Neuronal stem cell (in vitro differentiated cells): Measurements from ENCODE around the gene NSRP1.

Source experiments
- DNase-seq: peaks from one replicate; pipeline ENCODE4 v3.0.0-alpha.2; 2013; ENCODE audit warnings: low spot score
- H2AFZ ChIP-seq: one replicate; pipeline ENCODE4 v1.6.1; 2013; ENCODE audit warnings: mild to moderate bottlenecking, low read length, inconsistent platforms
- H2AK5ac ChIP-seq: 2 replicates; pipeline ENCODE4 v1.6.1; 2013; ENCODE audit warnings: low read depth, mild to moderate bottlenecking, inconsistent platforms, low read length, moderate library complexity, mixed read lengths
- H2BK120ac ChIP-seq: 2 replicates; pipeline ENCODE4 v1.6.1; 2013; ENCODE audit warnings: low read depth, mild to moderate bottlenecking, inconsistent platforms, low read length, moderate library complexity, mixed read lengths
- H2BK12ac ChIP-seq: one replicate; pipeline ENCODE4 v1.6.1; 2013; ENCODE audit warnings: low read length, inconsistent platforms
- H2BK15ac ChIP-seq: 2 replicates; pipeline ENCODE4 v1.6.1; 2013; ENCODE audit warnings: mild to moderate bottlenecking, low read length, inconsistent platforms, mixed read lengths
- H2BK5ac ChIP-seq: one replicate; pipeline ENCODE4 v1.6.1; 2013; ENCODE audit warnings: inconsistent platforms, mild to moderate bottlenecking, low read length, moderate library complexity
- H3K14ac ChIP-seq: one replicate; pipeline ENCODE4 v1.6.1; 2013; ENCODE audit warnings: low read length, inconsistent platforms
- H3K18ac ChIP-seq: 2 replicates; pipeline ENCODE4 v1.6.1; 2013; ENCODE audit warnings: low read length, inconsistent platforms
- H3K23ac ChIP-seq: 2 replicates; pipeline ENCODE4 v1.6.1; 2013; ENCODE audit warnings: low read depth, mild to moderate bottlenecking, mixed read lengths, low read length, inconsistent platforms; ENCODE audit not compliant: poor library complexity
- H3K27ac ChIP-seq: replicated peaks from 3 replicates; pipeline ENCODE4 v1.5.1; 2013; ENCODE audit warnings: low read length, inconsistent platforms
- H3K27me3 ChIP-seq, 3 experiments: 2 replicates each; pipeline ENCODE4 v1.6.1; 2013; ENCODE audit warnings: low read length in 3 of 3, mild to moderate bottlenecking in 2 of 3, inconsistent platforms in 1 of 3, low read depth in 1 of 3, mixed read lengths in 1 of 3, moderate library complexity in 1 of 3; ENCODE audit not compliant: control insufficient read depth in 3 of 3, insufficient read depth in 3 of 3
- H3K36me3 ChIP-seq, 2 donors: replicated peaks in 1 of 2; 2 replicates each; pipeline ENCODE4 v1.6.1; 2013; ENCODE audit warnings: low read length in 2 of 2; ENCODE audit not compliant: control insufficient read depth in 2 of 2, insufficient read depth in 2 of 2
- H3K4ac ChIP-seq: 2 replicates; pipeline ENCODE4 v1.6.1; 2013; ENCODE audit warnings: inconsistent platforms, mild to moderate bottlenecking, low read length, moderate library complexity
- H3K4me1 ChIP-seq, 2 donors: 1 replicate in 1 of 2; 2 replicates in 1 of 2; pipeline ENCODE4 v1.6.1; 2013; ENCODE audit warnings: low read length in 2 of 2, low read depth in 1 of 2; ENCODE audit not compliant: control insufficient read depth in 2 of 2, insufficient read depth in 1 of 2
- H3K4me2 ChIP-seq: one replicate; pipeline ENCODE4 v1.6.1; 2013; ENCODE audit warnings: mild to moderate bottlenecking, low read length, inconsistent platforms; ENCODE audit not compliant: insufficient read depth, poor library complexity, severe bottlenecking
- H3K4me3 ChIP-seq, 2 donors: 2 replicates each; pipeline ENCODE4 v1.5.1; 2013; ENCODE audit warnings: low read length in 2 of 2, mild to moderate bottlenecking in 2 of 2, inconsistent platforms in 1 of 2, moderate library complexity in 1 of 2
- H3K79me1 ChIP-seq: one replicate; pipeline ENCODE4 v1.6.1; 2013; ENCODE audit warnings: low read depth, mild to moderate bottlenecking, inconsistent platforms, low read length, moderate library complexity
- H3K9ac ChIP-seq: one replicate; pipeline ENCODE4 v1.6.1; 2013; ENCODE audit warnings: mild to moderate bottlenecking, low read depth, low read length, inconsistent platforms; ENCODE audit not compliant: poor library complexity
- H3K9me3 ChIP-seq, 2 donors: replicated peaks in 1 of 2; 2 replicates each; pipeline versions ENCODE3 to v1.6.1; 2013; ENCODE audit warnings: low read length in 2 of 2, mild to moderate bottlenecking in 2 of 2, inconsistent platforms in 1 of 2, low read depth in 1 of 2, mixed read lengths in 1 of 2, moderate library complexity in 1 of 2; ENCODE audit not compliant: control insufficient read depth in 2 of 2, insufficient read depth in 1 of 2
- H4K8ac ChIP-seq: one replicate; pipeline ENCODE4 v1.6.1; 2013; ENCODE audit warnings: low read depth, mild to moderate bottlenecking, inconsistent platforms, low read length, moderate library complexity
- H4K91ac ChIP-seq: one replicate; pipeline ENCODE4 v1.6.1; 2013; ENCODE audit warnings: low read length, low read depth, mild to moderate bottlenecking, inconsistent platforms; ENCODE audit not compliant: poor library complexity
- WGBS, 2 donors: extraction: QIAGEN DNeasy Blood & Tissue Kit; methylation state at CpG; one replicate each; pipeline ENCODE4 v1.1.7; 2013; ENCODE audit warnings: missing lambda C conversion rate in 2 of 2, mixed read lengths in 1 of 2; ENCODE audit not compliant: insufficient read length in 2 of 2, insufficient replicate concordance in 1 of 2; ENCODE audit errors: extremely low coverage in 2 of 2; 5-methylcytosine and 5-hydroxymethylcytosine counted together

Gene NSRP1

GRCh38 chr17:30186761-30187160 is 70.1 kb downstream of the NSRP1 start:
- Histone ChIP-seq H3K4me1 (no peaks in the 10 kb centered on the region), H3K4ac (no peak overlapping the region), H2AFZ (no peak overlapping the region), H3K9me3 (no peaks in the 10 kb centered on the region), H3K4me2 (no peak overlapping the region), H2BK5ac (no peak overlapping the region), H4K8ac (no peak overlapping the region), H3K9ac (no peak overlapping the region), H3K14ac (no peak overlapping the region), H3K23ac (no peak overlapping the region), H3K27me3 (no peaks in the 10 kb centered on the region), H3K27ac (no peak overlapping the region), H3K18ac (no peak overlapping the region), H2BK15ac (no peak overlapping the region), H4K91ac (no peak overlapping the region), H2AK5ac (no peak overlapping the region), H3K79me1 (no peaks in the 10 kb centered on the region), H3K4me3 (no peak overlapping the region), H2BK12ac (no peak overlapping the region), H3K36me3 (peaks cover 7 to 69% of the 10 kb centered on the region in 2 donors), H2BK120ac (no peak overlapping the region)
- DNase-seq, result no peak
- no CpG with 5 or more reads among the region's 1 CpG for WGBS, 2 donors

GRCh38 chr17:30187573-30187972 is 71.0 kb downstream of the NSRP1 start:
- no peaks in the 10 kb centered on the region for H3K4me1 ChIP-seq
- no CpG with 5 or more reads among the region's 2 CpGs for WGBS, 2 donors

GRCh38 chr17:30188211-30188939 is 71.8 kb downstream of the NSRP1 start:
- Histone ChIP-seq H3K9ac (no peak overlapping the region), H3K4me2 (no peak overlapping the region), H4K91ac (no peak overlapping the region), H2AK5ac (no peak overlapping the region), H2BK15ac (no peak overlapping the region), H3K27ac (no peak overlapping the region), H4K8ac (no peak overlapping the region), H3K36me3 (peaks cover 7 to 54% of the 10 kb centered on the region in 2 donors), H3K9me3 (no peaks in the 10 kb centered on the region), H2BK12ac (no peak overlapping the region), H3K4me1 (no peaks in the 10 kb centered on the region), H3K18ac (no peak overlapping the region), H2BK120ac (no peak overlapping the region), H3K4me3 (no peak overlapping the region), H3K14ac (no peak overlapping the region), H2AFZ (no peak overlapping the region), H2BK5ac (no peak overlapping the region), H3K79me1 (no peaks in the 10 kb centered on the region), H3K4ac (no peak overlapping the region), H3K23ac (no peak overlapping the region), H3K27me3 (no peaks in the 10 kb centered on the region)
- no peak for DNase-seq
- no CpG with 5 or more reads among the region's 5 CpGs for WGBS, 2 donors

More at GRCh38 chr17:30187573-30187972, 71.0 kb downstream of the NSRP1 start:
- no peaks in the 10 kb centered on the region for H3K27me3 ChIP-seq
- no peak overlapping the region for H3K4ac ChIP-seq
- DNase-seq, result no peak
- no peak overlapping the region for H2BK15ac ChIP-seq
- H2AK5ac ChIP-seq, result no peak overlapping the region
- no peak overlapping the region for H4K8ac ChIP-seq
- no peaks in the 10 kb centered on the region for H3K9me3 ChIP-seq
- no peak overlapping the region for H3K4me2 ChIP-seq
- H3K9ac ChIP-seq, result no peak overlapping the region
- no peak overlapping the region for H3K23ac ChIP-seq
- H4K91ac ChIP-seq, result no peak overlapping the region
- no peaks in the 10 kb centered on the region for H3K79me1 ChIP-seq
- no peak overlapping the region for H3K14ac ChIP-seq
- H3K18ac ChIP-seq, result no peak overlapping the region
- H3K27ac ChIP-seq, result no peak overlapping the region
- H3K4me3 ChIP-seq, result no peak overlapping the region
- no peak overlapping the region for H2BK12ac ChIP-seq
- H3K36me3 ChIP-seq, result peaks cover 7 to 60% of the 10 kb centered on the region in 2 donors
- no peak overlapping the region for H2AFZ ChIP-seq
- H2BK120ac ChIP-seq, result no peak overlapping the region
- no peak overlapping the region for H2BK5ac ChIP-seq

GRCh38 chr17:30191072-30191471 is 74.5 kb downstream of the NSRP1 start:
- no peak overlapping the region for H2BK5ac ChIP-seq
- no peak overlapping the region for H3K4ac ChIP-seq
- H3K18ac ChIP-seq, result no peak overlapping the region
- no peak overlapping the region for H4K8ac ChIP-seq
- no peaks in the 10 kb centered on the region for H3K9me3 ChIP-seq
- no peak overlapping the region for H4K91ac ChIP-seq
- no peak overlapping the region for H2BK12ac ChIP-seq
- no peak overlapping the region for H2BK15ac ChIP-seq
- no CpG with 5 or more reads among the region's 2 CpGs for WGBS, 2 donors
- no peak for DNase-seq
- no peak overlapping the region for H3K4me2 ChIP-seq
- no peak overlapping the region for H3K4me3 ChIP-seq
- no peak overlapping the region for H3K23ac ChIP-seq
- peaks cover 2 to 27% of the 10 kb centered on the region in 2 donors for H3K36me3 ChIP-seq
- no peaks in the 10 kb centered on the region for H3K4me1 ChIP-seq
- H2AFZ ChIP-seq, result no peak overlapping the region
- H3K27me3 ChIP-seq, result no peaks in the 10 kb centered on the region
- H3K27ac ChIP-seq, result no peak overlapping the region
- no peak overlapping the region for H2AK5ac ChIP-seq
- H3K9ac ChIP-seq, result no peak overlapping the region
- no peaks in the 10 kb centered on the region for H3K79me1 ChIP-seq
- H2BK120ac ChIP-seq, result no peak overlapping the region
- H3K14ac ChIP-seq, result no peak overlapping the region
